Liver (tissue), 3 donors: ENCODE measurements around the gene SLC25A45.

Source experiments
- CTCF ChIP-seq: fragments of 150-350 bp; IDR thresholded peaks from 2 replicates; pipeline ENCODE4 v1.5.1; 2017; ENCODE audit warnings: improper control_type of control experiment, low read depth, low read length; ENCODE audit not compliant: missing input control
- EGR1 ChIP-seq, 2 donors: IDR thresholded peaks; 2 replicates each; pipeline ENCODE4 v1.6.1; 2016 to 2018; ENCODE audit warnings: antibody characterized with exemption in 2 of 2, low read depth in 2 of 2
- FOXA1 ChIP-seq: IDR thresholded peaks from 2 replicates; pipeline ENCODE4 v1.6.1; 2016; ENCODE audit warnings: antibody characterized with exemption
- GABPA ChIP-seq, 2 donors: IDR thresholded peaks in 1 of 2; conservative IDR thresholded peaks in 1 of 2; 2 replicates each; pipeline ENCODE4 v1.6.1; 2016; ENCODE audit warnings: antibody characterized with exemption in 2 of 2, mild to moderate bottlenecking in 1 of 2, moderate library complexity in 1 of 2
- HNF4A ChIP-seq, 2 donors: conservative IDR thresholded peaks; 2 replicates each; pipeline ENCODE4 v1.6.1; 2016; ENCODE audit warnings: antibody characterized with exemption in 2 of 2, mild to moderate bottlenecking in 2 of 2
- HNF4G ChIP-seq: IDR thresholded peaks from 2 replicates; pipeline ENCODE4 v1.6.1; 2016; ENCODE audit warnings: antibody characterized with exemption
- JUND ChIP-seq, 2 donors: IDR thresholded peaks; 2 replicates each; pipeline ENCODE4 v1.6.1; 2016; ENCODE audit warnings: antibody characterized with exemption in 2 of 2
- MAX ChIP-seq: IDR thresholded peaks from 2 replicates; pipeline ENCODE4 v1.6.1; 2016; ENCODE audit warnings: antibody characterized with exemption
- RAD21 ChIP-seq, 2 donors: IDR thresholded peaks; 2 replicates each; pipeline ENCODE4 v1.6.1; 2016; ENCODE audit warnings: antibody characterized with exemption in 2 of 2, mild to moderate bottlenecking in 2 of 2
- SP1 ChIP-seq: IDR thresholded peaks from 2 replicates; pipeline ENCODE4 v1.6.1; 2018; ENCODE audit warnings: antibody characterized with exemption, mild to moderate bottlenecking
- YY1 ChIP-seq: IDR thresholded peaks from 2 replicates; pipeline ENCODE4 v1.6.1; 2016; ENCODE audit warnings: antibody characterized with exemption, mild to moderate bottlenecking
- ZBTB33 ChIP-seq: IDR thresholded peaks from 2 replicates; pipeline ENCODE4 v1.6.1; 2016; ENCODE audit warnings: antibody characterized with exemption
- TF ChIP-seq, protein P1 (sequence below): IDR thresholded peaks from 2 replicates; pipeline ENCODE4 v1.6.1; 2016; ENCODE audit warnings: antibody characterized with exemption
- donor health status: healthy.
- donor health status: healthy.

- TF ChIP-seq CTCF, result no peak
- TF ChIP-seq, protein P1, sequence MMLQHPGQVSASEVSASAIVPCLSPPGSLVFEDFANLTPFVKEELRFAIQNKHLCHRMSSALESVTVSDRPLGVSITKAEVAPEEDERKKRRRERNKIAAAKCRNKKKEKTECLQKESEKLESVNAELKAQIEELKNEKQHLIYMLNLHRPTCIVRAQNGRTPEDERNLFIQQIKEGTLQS, result no peak
- TF ChIP-seq YY1, result no peak
- no peak for TF ChIP-seq SP1
- TF ChIP-seq RAD21 (IDR thresholded peaks at IDR 0.05), result no peak
- no peak for TF ChIP-seq HNF4G
- TF ChIP-seq GABPA (IDR thresholded peaks at IDR 0.05 in 1 of 2, conservative IDR thresholded peaks at IDR 0.05 in 1 of 2), result no peak
- TF ChIP-seq FOXA1, result no peak
- no peak for TF ChIP-seq EGR1 (IDR thresholded peaks at IDR 0.05; ENCODE audit: low read depth in 2 of 2)
- TF ChIP-seq MAX, result no peak
- TF ChIP-seq JUND (IDR thresholded peaks at IDR 0.05), result no peak
- no peak for TF ChIP-seq ZBTB33
- TF ChIP-seq HNF4A (conservative IDR thresholded peaks at IDR 0.05), result no peak
Measured at GRCh38 chr11:65400307-65401072, 18.0 kb upstream of the SLC25A45 start.
